GM12878 (cell line): ENCODE results near the gene THBS3. TPM values are rescaled to one million over a fixed set of nuclear protein-coding genes. Genes with fewer than 3 reads are reported as not detected.

ENCODE experiments used
- ATAC-seq: fragments of 200-7000 bp; cut with Tn5 transposase; 3 replicates; pipeline ENCODE4 v1.9.1; 2020; ENCODE audit warnings: mild to moderate bottlenecking, moderate library complexity
- BruUV-seq: library from RNA; stranded (reverse); fragments of 400-500 nt; replicated peaks from 2 replicates; lab custom pipeline; 2021; lab: Mats Ljungman, UMichigan
- CTCF ChIA-PET: fragments of 300-600 bp; sonication (Branson Sonifier 250); formaldehyde crosslinking; extraction: SDS; loops from one replicate; lab custom pipeline; 2021; ENCODE audit warnings: inconsistent platforms; lab: Yijun Ruan, JAX
- POLR2A ChIA-PET: fragments of 350-600 bp; formaldehyde crosslinking; extraction: SDS; loops from one replicate; lab custom pipeline; 2021; ENCODE audit warnings: inconsistent platforms; lab: Charles Lee
- RAD21 ChIA-PET: fragments of 300-600 bp; sonication (Branson Sonifier 250); formaldehyde crosslinking; loops from one replicate; lab custom pipeline; 2023; ENCODE audit warnings: antibody characterized with exemption; ENCODE audit not compliant: unreplicated experiment; lab: Charles Lee
- SMC1A ChIA-PET: fragments of 300-600 bp; sonication (Branson Sonifier 250); formaldehyde crosslinking; loops from one replicate; lab custom pipeline; 2023; ENCODE audit not compliant: unreplicated experiment, uncharacterized antibody; lab: Charles Lee
- DNase-seq: peaks from one replicate; pipeline ENCODE4 v3.0.0-alpha.2; 2011; ENCODE audit warnings: low read depth, low spot score
- FAIRE-seq: peaks from 3 replicates; lab custom pipeline; 2011; peaks lifted over from hg19 to GRCh38; lab: Jason Lieb, UNC
- H2AFZ ChIP-seq: 2 replicates; pipeline ENCODE4 v1.6.0; 2011; ENCODE audit warnings: low read depth, low read length, control low read depth; ENCODE audit not compliant: control insufficient read depth
- H3K27ac ChIP-seq: 2 replicates; pipeline ENCODE4 v1.5.1; 2011; ENCODE audit warnings: control low read depth; ENCODE audit not compliant: control insufficient read depth, insufficient read depth
- H3K27me3 ChIP-seq, 2 experiments: replicated peaks in 1 of 2; 2 replicates each; pipeline versions ENCODE4 v1.6.0 to v1.6.1; 2011; ENCODE audit warnings: low read length in 1 of 2; ENCODE audit not compliant: control insufficient read depth in 2 of 2, insufficient read depth in 2 of 2
- H3K36me3 ChIP-seq, 2 experiments: 2 replicates each; pipeline ENCODE4 v1.5.1; 2011; ENCODE audit warnings: low read length in 1 of 2; ENCODE audit not compliant: control insufficient read depth in 2 of 2, insufficient read depth in 2 of 2
- H3K4me1 ChIP-seq: 2 replicates; pipeline ENCODE4 v1.6.1; 2011; ENCODE audit warnings: mild to moderate bottlenecking, low read length, moderate library complexity, mixed read lengths; ENCODE audit not compliant: control insufficient read depth, insufficient read depth
- H3K4me2 ChIP-seq: 2 replicates; pipeline ENCODE4 v1.6.0; 2011; ENCODE audit warnings: control low read depth; ENCODE audit not compliant: control insufficient read depth, insufficient read depth
- H3K4me3 ChIP-seq: fragments of 200-600 bp; sonication (generic); 2 replicates; pipeline ENCODE4 v1.5.1; 2016
- H3K79me2 ChIP-seq: 2 replicates; pipeline ENCODE4 v1.6.0; 2011; ENCODE audit warnings: low read length; ENCODE audit not compliant: control insufficient read depth, insufficient read depth
- H3K9ac ChIP-seq: 2 replicates; pipeline ENCODE4 v1.8.0; 2011; ENCODE audit warnings: low read length, control low read depth, mixed read lengths; ENCODE audit not compliant: control insufficient read depth, insufficient read depth
- H3K9me3 ChIP-seq: replicated peaks from 3 replicates; pipeline ENCODE4 v1.5.1; 2011; ENCODE audit warnings: mild to moderate bottlenecking, low read length; ENCODE audit not compliant: control insufficient read depth, insufficient read depth
- H4K20me1 ChIP-seq: 2 replicates; pipeline ENCODE4 v1.6.0; 2011; ENCODE audit not compliant: control insufficient read depth, insufficient read depth
- ATF7 ChIP-seq: fragments of 450-650 bp; IDR thresholded peaks from 2 replicates; pipeline ENCODE4 v1.6.1; 2016; ENCODE audit warnings: low read depth, mild to moderate bottlenecking
- CBFB ChIP-seq: IDR thresholded peaks from 2 replicates; pipeline ENCODE4 v1.6.1; 2016; ENCODE audit warnings: antibody characterized with exemption, low read depth
- MEF2B ChIP-seq: fragments of 450-650 bp; IDR thresholded peaks from 2 replicates; pipeline ENCODE4 v1.6.1; 2018; ENCODE audit warnings: mild to moderate bottlenecking, moderate library complexity; ENCODE audit not compliant: partially characterized antibody, poor library complexity, severe bottlenecking
- ZZZ3 ChIP-seq: IDR thresholded peaks from 2 replicates; pipeline ENCODE4 v1.6.1; 2011; ENCODE audit warnings: low read depth; ENCODE audit not compliant: control insufficient read depth, insufficient read length
- WGBS: methylation state at CpG from one replicate; pipeline ENCODE4 v1.1.6; 2016; ENCODE audit warnings: low lambda C conversion rate; ENCODE audit not compliant: insufficient replicate concordance, insufficient coverage; ENCODE audit errors: missing lambda C conversion rate; 5-methylcytosine and 5-hydroxymethylcytosine counted together
- in situ Hi-C: fragments of 300-500 bp; cut with MboI; formaldehyde crosslinking; loops from 9 replicates; pipeline ENCODE4 v1.14.3; 2018; ENCODE audit warnings: mixed read lengths
- intact Hi-C: fragments of 100-400 bp; cut with micrococcal nuclease; formaldehyde crosslinking; loops from one replicate; pipeline ENCODE4 v1.14.2; 2022; ENCODE audit not compliant: unreplicated experiment
- polyA plus RNA-seq, 11 experiments: library from polyadenylated mRNA; depleted of rRNA in 4 of 11; unstranded in 6 of 11; stranded (reverse) in 5 of 11; fragments of >200 nt; fragmentation: Nextera tagmentation in 4 of 11; fragmentation: Illumina TruSeq in 1 of 11; extraction: Ambion mirVana in 4 of 11; extraction: Trizol in 1 of 11; gene quantifications; 1 replicate in 1 of 11; 2 replicates in 10 of 11; pipeline versions ENCODE4 v1.2.1 to v1.2.3, GENCODE V29; 2011 to 2016; ENCODE audit warnings: inconsistent platforms in 2 of 11, missing spikeins in 2 of 11, low read depth in 1 of 11
- total RNA-seq, 4 experiments: library from RNA; depleted of rRNA in 3 of 4; stranded (reverse); fragments of >200 nt in 3 of 4; fragmentation: Illumina TruSeq in 1 of 4; extraction: Trizol in 1 of 4; gene quantifications; 2 replicates each; pipeline versions ENCODE4 v1.2.1 to v1.2.3, GENCODE V29; 2013 to 2021
- TF ChIP-seq, protein P1 (sequence below): IDR thresholded peaks from 2 replicates; pipeline ENCODE4 v1.6.1; 2011; ENCODE audit warnings: borderline replicate concordance, low read depth, mild to moderate bottlenecking, moderate library complexity, low read length; ENCODE audit not compliant: insufficient read depth, poor library complexity, severe bottlenecking

The THBS3 gene
- total and polyA plus RNA-seq, 10 of the 15 experiments (the other 5 are each of a cell fraction or from before 2014, with no cell fraction given) = 0.66 to 3.6 (median 2.0) TPM

DNA sequence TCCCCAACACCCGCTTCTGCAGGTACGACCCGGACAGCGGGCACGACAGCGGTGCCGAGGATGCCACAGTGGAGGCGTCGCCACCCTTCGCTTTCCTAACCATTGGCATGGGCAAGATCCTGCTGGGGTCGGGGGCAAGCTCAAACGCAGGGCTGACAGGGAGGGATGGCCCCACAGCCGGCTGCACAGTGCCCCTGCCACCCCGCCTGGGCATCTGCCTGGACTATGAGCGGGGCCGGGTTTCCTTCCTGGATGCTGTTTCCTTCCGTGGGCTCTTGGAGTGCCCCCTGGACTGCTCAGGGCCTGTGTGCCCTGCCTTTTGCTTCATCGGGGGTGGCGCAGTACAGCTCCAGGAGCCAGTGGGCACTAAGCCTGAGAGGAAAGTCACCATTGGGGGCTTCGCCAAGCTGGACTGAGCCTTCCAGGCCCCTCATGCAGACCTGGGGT, 23.9 kb downstream of the THBS3 start:
- WGBS = 80% methylated on average over 20 of the region's 20 CpGs
- CTCF ChIA-PET = interaction anchor here (0.6 to 2.9 kb wide), 3 partner anchors 10 to 754 kb away, joined by 3 to 63 read pairs (median 41); partner anchors contain the start of genes KRTCAP2 and TRIM46
- Histone ChIP-seq H4K20me1 (no peaks in the 10 kb centered on the region), H3K36me3 (no peaks in the 10 kb centered on the region), H2AFZ (no peak overlapping the region), H3K79me2 (no peaks in the 10 kb centered on the region)
- TF ChIP-seq ATF7 (no peak), CBFB (no peak), ZZZ3 (no peak), MEF2B (no peak)
- TF ChIP-seq, protein P1, sequence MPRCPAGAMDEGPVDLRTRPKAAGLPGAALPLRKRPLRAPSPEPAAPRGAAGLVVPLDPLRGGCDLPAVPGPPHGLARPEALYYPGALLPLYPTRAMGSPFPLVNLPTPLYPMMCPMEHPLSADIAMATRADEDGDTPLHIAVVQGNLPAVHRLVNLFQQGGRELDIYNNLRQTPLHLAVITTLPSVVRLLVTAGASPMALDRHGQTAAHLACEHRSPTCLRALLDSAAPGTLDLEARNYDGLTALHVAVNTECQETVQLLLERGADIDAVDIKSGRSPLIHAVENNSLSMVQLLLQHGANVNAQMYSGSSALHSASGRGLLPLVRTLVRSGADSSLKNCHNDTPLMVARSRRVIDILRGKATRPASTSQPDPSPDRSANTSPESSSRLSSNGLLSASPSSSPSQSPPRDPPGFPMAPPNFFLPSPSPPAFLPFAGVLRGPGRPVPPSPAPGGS = no peak
- TF ChIP-seq, all 136 proteins: peak for 0
- POLR2A ChIA-PET = interaction anchor here (0.5 to 2.8 kb wide), 2 partner anchors 10 to 48 kb away, joined by 3 to 23 read pairs; no protein-coding TSS in a partner anchor
- no peak overlapping the region for H3K4me2 ChIP-seq
- BruUV-seq = no TSS peak
- H3K9ac ChIP-seq = no peak overlapping the region
- peaks cover 21% of the 10 kb centered on the region for H3K4me1 ChIP-seq
- in situ Hi-C loops (no loop called here), intact Hi-C loops (no loop called here)
- H3K4me3 ChIP-seq = no peak overlapping the region
- H3K27ac ChIP-seq = no peak overlapping the region
- H3K27me3 ChIP-seq = no peaks in the 10 kb centered on the region
- ATAC-seq = no peak
- RAD21 ChIA-PET = interaction anchor here (1.9 kb wide), 1 partner anchor 23 kb away, joined by 6 read pairs; no protein-coding TSS in a partner anchor
- DNase-seq = no peak
- SMC1A ChIA-PET = no interaction called here
- no peaks in the 10 kb centered on the region for H3K9me3 ChIP-seq
- FAIRE-seq = no peak
